Activated CD8-positive, alpha-beta memory T cell treated with anti-CD3 and anti-CD28 coated beads, Interleukin-2, amount 50 U/mL, for 24 hours (primary cell): Measurements from ENCODE around the gene UBE2G2.

ENCODE experiments used
- DNase-seq: peaks from one replicate; pipeline ENCODE4 v3.0.0-alpha.2; 2020; ENCODE audit errors: extremely low read depth

UBE2G2 gene

GRCh38 chr21:44815852-44816628 is 14.4 kb upstream of the UBE2G2 start:
- no peak for DNase-seq

- no peak for DNase-seq
Measured at GRCh38 chr21:44815225-44815624, 13.6 kb upstream of the UBE2G2 start.

- no peak for DNase-seq
Measured at GRCh38 chr21:44814498-44815023, 12.9 kb upstream of the UBE2G2 start.

DNA sequence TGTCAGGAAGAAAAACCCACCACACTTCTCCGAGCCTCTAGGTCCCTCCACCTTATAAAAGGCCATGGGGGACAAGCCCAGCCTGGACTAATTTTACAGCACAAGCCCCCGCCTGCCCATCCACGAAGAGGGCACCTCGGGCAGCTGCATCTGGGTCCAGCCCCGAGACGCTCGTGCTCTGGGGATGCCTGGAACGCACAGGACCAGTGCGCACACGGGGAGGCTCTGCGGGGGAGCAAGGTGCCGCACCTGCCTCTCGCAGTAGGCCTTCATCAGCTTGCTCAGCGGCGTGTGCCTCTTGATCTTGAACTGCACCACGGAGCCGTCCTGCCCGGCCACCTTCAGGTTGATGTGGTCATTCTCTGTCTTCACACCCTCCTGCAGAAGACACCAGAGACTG is 12.1 kb upstream of the UBE2G2 start:
- no peak for DNase-seq

DNA sequence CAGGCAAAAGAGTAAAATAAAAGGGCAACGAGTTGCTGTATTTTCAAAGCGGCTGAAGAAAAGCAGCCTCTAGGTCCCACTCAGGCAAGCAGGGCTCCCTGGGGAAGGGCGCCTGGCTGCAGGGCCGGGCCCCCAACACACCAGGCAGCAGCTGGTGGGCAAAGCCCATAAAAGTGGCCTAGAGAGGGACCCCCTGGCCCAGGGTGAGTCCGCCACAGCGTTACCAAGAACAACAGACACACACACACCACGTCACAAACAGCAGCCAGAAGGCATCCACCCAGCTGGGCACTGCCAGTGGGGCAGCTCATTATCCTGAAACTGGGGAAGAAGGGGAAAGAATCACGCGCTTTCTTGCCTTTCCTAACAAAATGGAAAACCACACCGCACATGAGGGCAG is 11.5 kb upstream of the UBE2G2 start:
- DNase-seq: no peak

GRCh38 chr21:44812640-44813039 is 11.0 kb upstream of the UBE2G2 start:
- no peak for DNase-seq

DNA sequence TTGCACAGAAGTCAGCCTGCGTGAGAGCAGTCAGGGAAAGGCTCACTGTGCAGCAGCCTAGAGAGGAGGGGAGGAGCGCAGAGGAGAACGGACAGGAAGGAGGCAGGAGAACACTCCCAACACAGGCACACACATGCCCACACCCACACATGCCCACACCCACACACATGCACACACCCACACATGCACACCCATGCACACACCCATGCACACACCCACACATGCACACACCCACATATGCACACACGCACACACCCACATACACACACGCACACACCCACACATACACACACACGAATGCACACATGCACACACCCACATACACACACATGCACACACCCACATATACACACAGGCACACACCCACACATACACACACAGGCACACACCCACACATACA is 9.2 kb upstream of the UBE2G2 start:
- no peak for DNase-seq

GRCh38 chr21:44805859-44806258 is 4.2 kb upstream of the UBE2G2 start:
- no peak for DNase-seq

DNA sequence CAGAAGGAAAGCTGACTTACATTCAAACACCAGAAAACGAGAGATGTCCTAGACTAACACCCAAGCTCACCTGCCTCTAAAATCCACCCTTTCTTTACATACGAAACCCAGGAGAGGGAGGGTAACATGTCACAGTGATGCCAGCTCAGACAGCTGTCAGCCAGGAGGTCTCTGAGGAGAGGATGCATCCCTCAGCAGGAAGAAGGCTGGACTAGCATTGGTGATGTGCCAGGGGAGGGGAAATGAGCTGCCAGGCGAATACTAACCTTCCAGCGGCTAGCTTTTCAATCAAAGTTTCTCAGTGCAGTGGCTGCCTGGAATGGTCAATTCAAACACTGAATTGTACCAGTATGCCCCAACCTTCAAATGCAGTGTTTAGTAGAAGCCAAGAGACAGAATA is 3.6 kb upstream of the UBE2G2 start:
- no peak for DNase-seq

GRCh38 chr21:44804762-44805161 is 3.1 kb upstream of the UBE2G2 start:
- no peak for DNase-seq

GRCh38 chr21:44803651-44804050 is 2.0 kb upstream of the UBE2G2 start:
- DNase-seq: no peak

DNA sequence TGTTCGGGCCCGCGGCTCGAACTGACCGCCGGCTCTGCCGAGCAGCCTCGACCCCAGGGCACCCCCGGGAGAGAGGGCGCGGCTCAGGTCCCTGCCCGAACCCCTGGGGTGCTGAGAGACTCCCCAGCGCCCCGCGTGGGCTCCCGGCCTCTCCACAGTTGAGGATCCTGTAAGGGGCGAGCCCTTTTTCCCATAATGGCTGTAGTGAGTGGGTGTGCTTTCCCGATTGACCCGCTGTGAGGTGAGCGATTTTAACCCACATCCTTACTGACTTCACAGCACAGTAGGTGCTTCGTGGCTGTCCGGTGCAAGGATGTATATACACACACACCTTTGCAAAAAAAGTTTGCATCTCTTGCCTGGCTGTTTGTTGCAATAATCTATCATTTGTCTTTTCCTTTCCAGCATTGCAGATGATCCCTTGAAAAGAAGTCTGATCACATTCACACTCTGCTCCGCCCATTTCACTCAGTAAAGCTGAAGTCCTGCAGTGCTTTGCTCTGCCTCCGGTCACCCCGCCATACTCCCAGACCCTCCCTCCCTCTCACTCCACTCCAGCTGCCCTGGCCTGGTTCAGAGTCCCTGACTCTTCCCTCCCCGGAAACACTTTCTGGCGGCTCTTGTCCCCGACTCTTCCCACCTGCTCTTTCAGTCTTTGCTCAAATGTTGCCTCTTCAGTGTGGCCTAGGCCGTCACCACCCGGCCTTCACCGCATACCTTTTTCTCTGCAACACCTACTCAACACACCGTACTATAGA is 955 bp upstream of the UBE2G2 start:
- DNase-seq: no peak

DNA sequence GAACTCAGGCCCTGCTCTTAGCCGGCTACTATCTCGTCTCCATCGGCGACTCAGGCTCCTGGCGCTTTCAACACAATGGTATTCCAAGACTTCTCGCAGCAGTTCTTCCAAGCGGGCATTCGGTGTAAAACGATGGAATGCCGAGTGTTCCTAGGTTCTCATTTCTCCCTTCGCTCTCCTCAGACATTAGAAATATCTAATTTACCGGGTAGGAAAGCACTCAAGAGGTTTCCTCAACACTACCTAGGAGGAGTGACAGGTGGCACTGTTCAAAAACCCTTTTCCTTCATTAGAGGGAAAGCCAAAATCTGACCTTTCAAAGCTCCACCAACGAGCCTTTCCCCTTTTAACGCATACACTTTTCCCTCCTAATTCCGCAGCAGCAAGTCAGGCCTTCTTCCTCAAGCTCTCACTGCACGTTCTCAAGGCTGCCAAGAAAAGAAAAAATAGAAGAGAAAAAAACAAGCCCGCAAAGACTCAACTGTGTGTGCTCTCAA is 601 bp downstream of the UBE2G2 start:
- no peak for DNase-seq

DNA sequence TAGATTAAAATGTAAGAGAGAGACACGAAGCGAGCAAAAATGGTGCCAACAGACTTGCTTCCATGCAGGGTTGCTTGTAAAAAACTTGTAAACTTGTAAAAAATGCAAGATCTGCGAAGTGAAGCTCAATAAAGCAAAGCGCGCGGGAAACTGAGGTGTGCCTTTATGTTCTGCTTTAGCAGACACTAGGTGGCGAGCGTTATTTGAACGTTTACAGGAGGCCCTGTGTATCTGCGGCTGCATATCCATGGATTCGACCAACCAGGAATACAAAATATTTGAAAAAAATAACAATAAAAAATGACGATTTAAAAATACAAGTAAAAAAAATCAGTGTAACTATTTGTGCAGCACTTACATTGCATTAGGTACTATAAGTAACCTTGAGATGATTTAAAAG is 1.5 kb downstream of the UBE2G2 start:
- no peak for DNase-seq

DNA sequence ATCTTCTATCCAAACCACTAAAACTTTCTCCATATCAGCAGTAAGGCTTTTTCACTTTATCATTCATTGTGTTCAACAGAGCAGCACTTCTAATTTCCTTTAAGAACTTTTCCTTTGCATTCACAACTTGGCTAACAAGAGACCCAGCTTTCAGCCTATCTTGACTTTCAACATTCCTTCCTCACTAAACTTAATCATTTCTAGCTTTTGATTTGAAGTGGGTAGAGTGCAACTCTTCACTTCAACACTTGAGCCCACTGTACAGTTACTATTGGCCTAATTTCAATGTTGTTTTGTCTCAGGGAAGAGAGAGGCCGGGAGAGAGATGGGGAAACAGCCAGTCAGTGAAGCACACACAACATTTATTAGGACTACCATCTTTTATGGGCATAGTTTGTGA is 2.0 kb downstream of the UBE2G2 start:
- DNase-seq: no peak

DNA sequence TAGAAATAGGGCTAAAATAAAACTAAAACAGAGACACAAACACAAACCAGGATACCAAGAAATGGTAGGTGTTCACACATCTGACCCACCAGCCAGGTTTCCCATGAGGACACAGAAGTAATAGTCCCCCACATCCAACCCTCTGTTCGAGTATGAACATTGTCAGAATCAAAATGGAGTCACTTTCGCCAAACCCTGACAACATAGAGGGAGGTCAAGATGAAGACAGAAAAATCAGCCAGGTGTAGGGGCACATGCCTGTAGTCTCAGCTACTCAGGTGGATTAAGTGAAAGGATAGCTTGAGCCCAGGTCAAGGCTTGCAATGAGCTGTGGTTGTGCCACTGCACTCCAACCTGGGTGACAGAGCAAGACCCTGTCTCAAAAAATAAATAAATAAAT is 3.8 kb downstream of the UBE2G2 start:
- DNase-seq: no peak

DNA sequence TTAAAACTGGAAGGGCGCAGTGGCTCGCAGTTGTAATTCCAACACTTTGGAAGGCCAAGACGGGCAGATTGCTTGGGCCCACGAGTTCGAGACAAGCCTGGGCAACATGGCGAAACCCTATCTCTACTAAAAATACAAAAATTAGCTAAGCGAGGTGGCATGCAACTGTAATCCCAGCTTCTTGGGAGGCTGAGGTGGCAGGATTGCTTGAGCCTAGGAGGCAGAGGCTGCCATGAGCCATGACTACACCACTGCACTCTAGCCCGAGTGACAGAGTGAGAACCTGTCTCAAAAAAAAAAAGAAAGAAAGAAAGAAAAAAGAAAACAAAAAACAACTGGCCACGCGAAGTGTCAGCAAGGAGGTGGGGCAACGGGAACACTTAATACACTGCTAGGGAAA is 6.3 kb downstream of the UBE2G2 start:
- no peak for DNase-seq

- no peak for DNase-seq
Measured at GRCh38 chr21:44793592-44794374, 7.8 kb downstream of the UBE2G2 start.

DNA sequence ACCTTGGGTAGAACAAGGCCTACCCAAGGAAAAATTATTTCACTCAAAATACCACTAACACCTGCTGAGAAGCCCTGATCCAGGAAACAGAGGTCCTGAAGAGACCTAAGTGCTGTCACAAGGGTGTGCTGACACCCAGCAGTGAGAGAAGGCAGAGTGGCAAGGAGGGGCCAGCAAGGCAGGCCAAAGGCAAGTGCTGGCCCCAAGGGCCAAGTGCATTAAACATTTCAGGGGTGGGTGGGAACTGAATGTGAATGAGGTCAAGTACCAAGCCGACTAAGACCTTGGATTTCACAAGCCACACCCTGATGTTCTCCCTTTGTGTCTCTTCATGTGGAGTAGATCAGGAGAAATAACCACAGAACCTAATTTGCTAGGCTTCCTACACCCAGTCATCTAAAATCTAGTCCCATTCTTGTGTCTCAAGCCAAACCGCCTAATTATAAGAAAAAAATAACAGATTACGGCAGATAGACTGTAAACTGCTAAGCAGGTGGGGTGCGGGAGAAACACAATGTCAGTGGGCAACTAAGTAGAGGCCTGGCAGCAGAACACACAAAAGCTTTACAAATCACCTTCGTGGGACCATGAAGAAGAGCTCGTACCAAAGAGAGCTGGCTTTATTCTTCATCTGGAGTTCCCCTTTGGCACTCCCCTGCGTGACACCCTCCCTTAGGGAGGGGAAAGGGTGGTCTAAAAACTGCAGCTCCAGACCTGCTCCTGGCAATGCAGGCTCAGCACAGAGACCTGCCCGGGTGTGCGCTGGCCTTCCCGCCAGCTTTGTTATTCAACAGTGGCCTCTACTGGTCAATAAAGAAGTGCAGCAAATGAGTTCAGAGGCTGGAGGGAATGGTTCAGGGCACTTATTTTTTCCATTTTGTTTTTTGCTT is 8.7 kb downstream of the UBE2G2 start:
- no peak for DNase-seq

DNA sequence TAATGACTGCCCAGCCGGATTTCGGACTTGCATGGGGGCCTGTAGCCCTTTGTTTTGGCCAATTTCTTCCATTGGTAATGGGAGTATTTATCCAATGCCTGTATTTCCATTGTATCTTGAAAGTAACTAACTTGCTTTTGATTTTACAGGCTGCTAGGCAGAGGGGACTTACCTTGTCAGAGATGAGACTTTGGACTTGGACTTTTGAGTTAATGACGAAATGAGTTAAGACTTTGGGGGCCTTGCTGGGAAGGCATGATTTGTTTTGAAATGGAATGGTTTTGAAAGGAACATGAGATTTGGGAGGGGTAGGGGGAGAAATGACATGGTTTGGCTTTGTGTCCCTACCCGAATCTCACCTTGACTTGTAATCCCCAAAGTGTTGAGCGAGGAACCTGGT is 9.6 kb downstream of the UBE2G2 start:
- DNase-seq: no peak

DNA sequence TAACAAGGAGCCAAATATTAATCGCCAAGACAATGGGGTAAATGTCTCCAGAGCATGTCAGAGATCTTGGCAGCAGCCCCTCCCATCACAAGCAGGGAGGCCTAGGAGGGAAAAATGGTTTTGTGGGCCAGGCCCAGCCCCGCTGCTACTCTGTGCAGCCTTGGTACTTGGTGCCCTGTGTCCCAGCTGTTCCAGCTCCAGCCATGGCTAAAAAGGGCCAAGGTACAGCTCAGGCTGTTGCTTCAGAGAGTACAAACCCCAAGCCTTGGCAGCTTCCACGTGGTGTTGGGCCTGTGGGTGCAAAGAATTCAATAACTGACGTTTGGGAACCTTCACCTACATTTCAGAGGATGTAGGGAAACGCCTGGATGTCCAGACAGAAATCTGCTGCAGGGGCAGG is 10.4 kb downstream of the UBE2G2 start:
- no peak for DNase-seq
